Liver (tissue), 9 donors: Measurements from ENCODE around the gene TLN1. TPM values are rescaled to one million over a fixed set of nuclear protein-coding genes. Genes with fewer than 3 reads are reported as not detected.

Experiments
- DNase-seq: peaks from one replicate; pipeline ENCODE4 v3.0.0-alpha.2; 2017; ENCODE audit warnings: low spot score
- H3K27ac ChIP-seq, 2 donors: one replicate each; pipeline ENCODE4 v1.7.0; 2013; ENCODE audit warnings: inconsistent platforms in 2 of 2, low read length in 2 of 2, control low read depth in 1 of 2, low read depth in 1 of 2, mild to moderate bottlenecking in 1 of 2
- H3K27me3 ChIP-seq, 4 donors: one replicate each; pipeline versions ENCODE4 v1.6.1 to v1.7.0; 2013; ENCODE audit warnings: low read length in 3 of 4, inconsistent platforms in 1 of 4, mild to moderate bottlenecking in 1 of 4, moderate library complexity in 1 of 4; ENCODE audit not compliant: control insufficient read depth in 4 of 4, insufficient read depth in 4 of 4
- H3K36me3 ChIP-seq, 4 donors: one replicate each; pipeline versions ENCODE4 v1.6.1 to v1.7.0; 2013; ENCODE audit warnings: low read length in 3 of 4, mild to moderate bottlenecking in 3 of 4, low read depth in 1 of 4, moderate library complexity in 1 of 4; ENCODE audit not compliant: control insufficient read depth in 4 of 4, insufficient read depth in 3 of 4
- H3K4me1 ChIP-seq, 4 donors: one replicate each; pipeline versions ENCODE4 v1.6.1 to v1.7.0; 2013; ENCODE audit warnings: low read length in 3 of 4, mild to moderate bottlenecking in 3 of 4, moderate library complexity in 1 of 4; ENCODE audit not compliant: control insufficient read depth in 4 of 4, insufficient read depth in 4 of 4
- H3K4me3 ChIP-seq, 3 donors: one replicate each; pipeline versions ENCODE4 v1.6.1 to v1.7.0; 2013; ENCODE audit warnings: low read length in 3 of 3, control low read depth in 1 of 3, low read depth in 1 of 3, mild to moderate bottlenecking in 1 of 3
- H3K9ac ChIP-seq, 2 donors: one replicate each; pipeline ENCODE4 v1.7.0; 2013; ENCODE audit warnings: low read length in 2 of 2, mild to moderate bottlenecking in 2 of 2, moderate library complexity in 2 of 2, control low read depth in 1 of 2, low read depth in 1 of 2
- H3K9me3 ChIP-seq, 4 donors: one replicate each; pipeline versions ENCODE4 v1.6.1 to v1.7.0; 2013; ENCODE audit warnings: low read length in 3 of 4; ENCODE audit not compliant: control insufficient read depth in 4 of 4
- CTCF ChIP-seq: fragments of 150-350 bp; IDR thresholded peaks from 2 replicates; pipeline ENCODE4 v1.5.1; 2017; ENCODE audit warnings: improper control_type of control experiment, low read depth, low read length; ENCODE audit not compliant: missing input control
- EGR1 ChIP-seq, 2 donors: IDR thresholded peaks; 2 replicates each; pipeline ENCODE4 v1.6.1; 2016 to 2018; ENCODE audit warnings: antibody characterized with exemption in 2 of 2, low read depth in 2 of 2
- FOXA1 ChIP-seq: IDR thresholded peaks from 2 replicates; pipeline ENCODE4 v1.6.1; 2016; ENCODE audit warnings: antibody characterized with exemption
- FOXA2 ChIP-seq: IDR thresholded peaks from 2 replicates; pipeline ENCODE4 v1.6.1; 2016; ENCODE audit warnings: antibody characterized with exemption
- GABPA ChIP-seq, 2 donors: IDR thresholded peaks in 1 of 2; conservative IDR thresholded peaks in 1 of 2; 2 replicates each; pipeline ENCODE4 v1.6.1; 2016; ENCODE audit warnings: antibody characterized with exemption in 2 of 2, mild to moderate bottlenecking in 1 of 2, moderate library complexity in 1 of 2
- HNF4A ChIP-seq, 2 donors: conservative IDR thresholded peaks; 2 replicates each; pipeline ENCODE4 v1.6.1; 2016; ENCODE audit warnings: antibody characterized with exemption in 2 of 2, mild to moderate bottlenecking in 2 of 2
- HNF4G ChIP-seq: IDR thresholded peaks from 2 replicates; pipeline ENCODE4 v1.6.1; 2016; ENCODE audit warnings: antibody characterized with exemption
- JUND ChIP-seq, 2 donors: IDR thresholded peaks; 2 replicates each; pipeline ENCODE4 v1.6.1; 2016; ENCODE audit warnings: antibody characterized with exemption in 2 of 2
- NR2F2 ChIP-seq: IDR thresholded peaks from 2 replicates; pipeline ENCODE4 v1.6.1; 2016; ENCODE audit warnings: antibody characterized with exemption
- RAD21 ChIP-seq, 2 donors: IDR thresholded peaks; 2 replicates each; pipeline ENCODE4 v1.6.1; 2016; ENCODE audit warnings: antibody characterized with exemption in 2 of 2, mild to moderate bottlenecking in 2 of 2
- REST ChIP-seq: IDR thresholded peaks from 2 replicates; pipeline ENCODE4 v1.6.1; 2016; ENCODE audit warnings: antibody characterized with exemption, mild to moderate bottlenecking
- RXRA ChIP-seq, 2 donors: IDR thresholded peaks; 2 replicates each; pipeline ENCODE4 v1.6.1; 2017 to 2018; ENCODE audit warnings: antibody characterized with exemption in 2 of 2, mild to moderate bottlenecking in 1 of 2
- SP1 ChIP-seq: IDR thresholded peaks from 2 replicates; pipeline ENCODE4 v1.6.1; 2018; ENCODE audit warnings: antibody characterized with exemption, mild to moderate bottlenecking
- TAF1 ChIP-seq: conservative IDR thresholded peaks from 2 replicates; pipeline ENCODE4 v1.6.1; 2016; ENCODE audit warnings: antibody characterized with exemption, mild to moderate bottlenecking
- YY1 ChIP-seq: IDR thresholded peaks from 2 replicates; pipeline ENCODE4 v1.6.1; 2016; ENCODE audit warnings: antibody characterized with exemption, mild to moderate bottlenecking
- ZBTB33 ChIP-seq: IDR thresholded peaks from 2 replicates; pipeline ENCODE4 v1.6.1; 2016; ENCODE audit warnings: antibody characterized with exemption
- WGBS: extraction: QIAGEN DNeasy Blood & Tissue Kit; methylation state at CpG from one replicate; pipeline ENCODE4 v1.1.7; 2013; 5-methylcytosine and 5-hydroxymethylcytosine counted together
- polyA plus RNA-seq, 2 donors: library from polyadenylated mRNA; stranded (reverse) in 1 of 2; unstranded in 1 of 2; fragments of 200-250 nt in 1 of 2; fragments of >200 nt in 1 of 2; fragmentation: Nextera tagmentation in 1 of 2; extraction: Ambion mirVana in 1 of 2; gene quantifications; one replicate each; pipeline versions ENCODE4 v1.2.1 to v1.2.3, GENCODE V29; 2013 to 2015
- total RNA-seq, 2 donors: library from RNA; depleted of rRNA; stranded (reverse); fragments of >200 nt; gene quantifications; one replicate each; pipeline ENCODE4 v1.2.3, GENCODE V29; 2014
- TF ChIP-seq, protein P1 (sequence below): IDR thresholded peaks from 2 replicates; pipeline ENCODE4 v1.6.1; 2016; ENCODE audit warnings: antibody characterized with exemption
- donor health status: healthy.
- donor health status: healthy.
- donor health status: healthy.
- donor health status: healthy.
- donor health status: healthy.

Gene TLN1
- total and polyA plus RNA-seq, 4 donors = 24.5 to 184 (median 125) TPM

DNA sequence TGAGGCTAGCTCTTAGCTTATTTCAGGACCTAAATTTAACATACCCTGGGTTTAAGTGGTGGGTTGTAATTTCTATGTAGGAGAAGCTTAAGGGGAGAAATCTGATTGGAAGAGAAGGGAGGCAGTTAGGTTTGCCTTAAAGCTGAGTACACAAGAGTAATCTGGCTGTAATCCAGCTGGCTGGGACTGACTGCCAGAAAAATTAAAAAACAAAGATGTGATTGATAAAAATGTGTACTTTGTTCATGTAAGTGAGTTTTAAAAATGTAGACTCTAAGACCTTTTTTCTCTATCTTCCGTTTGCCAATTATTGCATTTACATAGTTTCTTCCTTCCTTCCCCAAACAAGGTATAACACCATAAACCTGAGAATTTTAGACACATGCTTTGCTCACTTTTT lies 39.5 kb upstream of the TLN1 start:
- Histone ChIP-seq H3K4me1 (peaks cover 2 to 32% (median 23%) of the 10 kb centered on the region in 4 donors), H3K9ac (peak overlapping the region in 1 of 2 donors; percentile 36), H3K27me3 (no peaks in the 10 kb centered on the region), H3K4me3 (no peak overlapping the region), H3K27ac (no peak overlapping the region), H3K9me3 (no peaks in the 10 kb centered on the region), H3K36me3 (no peaks in the 10 kb centered on the region)
- no peak for DNase-seq
- TF ChIP-seq TAF1 (no peak), RAD21 (IDR thresholded peaks at IDR 0.05) (no peak), ZBTB33 (no peak), JUND (IDR thresholded peaks at IDR 0.05) (no peak), YY1 (no peak), HNF4A (conservative IDR thresholded peaks at IDR 0.05) (no peak), EGR1 (IDR thresholded peaks at IDR 0.05; ENCODE audit: low read depth in 2 of 2) (no peak), CTCF (no peak), HNF4G (no peak), FOXA1 (no peak), NR2F2 (no peak), REST (no peak), GABPA (IDR thresholded peaks at IDR 0.05 in 1 of 2, conservative IDR thresholded peaks at IDR 0.05 in 1 of 2) (no peak), FOXA2 (no peak), RXRA (IDR thresholded peaks at IDR 0.05) (no peak)
- TF ChIP-seq, protein P1, sequence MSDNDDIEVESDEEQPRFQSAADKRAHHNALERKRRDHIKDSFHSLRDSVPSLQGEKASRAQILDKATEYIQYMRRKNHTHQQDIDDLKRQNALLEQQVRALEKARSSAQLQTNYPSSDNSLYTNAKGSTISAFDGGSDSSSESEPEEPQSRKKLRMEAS = no peak
- 37% methylated on average over 1 of the region's 1 CpG for WGBS

DNA sequence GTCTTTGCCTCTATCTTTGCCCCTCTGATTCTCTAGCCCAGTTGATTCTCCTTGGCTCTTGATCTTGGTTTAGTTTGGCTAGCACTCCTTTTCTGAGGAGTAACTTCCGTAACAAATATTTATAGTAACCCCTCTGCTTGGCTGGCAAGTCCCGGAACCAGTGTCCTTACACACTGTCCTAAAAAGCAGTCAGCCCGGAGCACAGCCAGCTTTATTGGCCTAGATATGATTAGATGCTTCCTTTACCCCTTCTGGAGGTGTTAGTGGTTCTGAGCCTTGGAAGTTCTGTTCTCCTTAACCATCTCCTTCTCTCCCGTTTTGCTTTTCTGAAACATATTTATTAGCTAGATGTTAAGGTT lies 39.1 kb upstream of the TLN1 start:
- WGBS = 10% methylated on average over 4 of the region's 4 CpGs
- peak overlapping the region in 1 of 2 donors; percentile 36 for H3K9ac ChIP-seq

More for the DNA sequence above, 39.1 kb upstream of the TLN1 start:
- H3K27ac ChIP-seq = peak overlapping the region in 1 of 2 donors; percentile 8
- peaks cover 2 to 32% (median 23%) of the 10 kb centered on the region in 4 donors for H3K4me1 ChIP-seq
- no peak for DNase-seq
- H3K36me3 ChIP-seq = no peaks in the 10 kb centered on the region
- TF ChIP-seq NR2F2 = peak; percentile 31
- no peak for TF ChIP-seq FOXA2
- peak; percentile 34 for TF ChIP-seq SP1
- no peak overlapping the region for H3K4me3 ChIP-seq
- no peaks in the 10 kb centered on the region for H3K9me3 ChIP-seq
- no peaks in the 10 kb centered on the region for H3K27me3 ChIP-seq
